ENCODE results near the gene ADD1.

Gene ADD1

DNA sequence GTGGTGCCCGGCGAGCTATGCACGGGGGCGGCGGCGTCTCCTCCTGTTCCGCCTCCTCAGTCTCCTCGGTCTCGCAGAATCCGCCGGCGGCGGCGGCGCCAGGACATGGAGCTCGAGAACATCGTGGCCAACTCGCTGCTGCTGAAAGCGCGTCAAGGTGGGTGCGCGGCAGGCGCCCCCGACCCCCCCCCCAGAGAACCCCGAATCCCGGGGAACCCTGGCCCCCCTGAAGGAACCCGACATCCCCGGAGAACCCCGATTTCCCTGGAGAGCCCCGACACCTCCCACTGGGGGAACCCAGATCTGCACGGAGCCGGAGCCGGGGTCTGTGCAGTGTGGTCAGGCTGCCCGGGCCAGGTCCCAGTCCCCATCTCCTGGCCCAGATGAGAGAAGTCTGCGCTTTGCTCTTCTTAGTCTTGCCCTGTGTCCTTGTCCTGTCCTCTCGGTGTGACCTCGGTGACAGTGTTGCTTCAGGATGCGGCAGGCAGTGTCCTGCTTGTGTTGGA lies 120.4 kb downstream of the ADD1 start:
- no peak for DNase-seq (ENCODE audit: low read depth in 2 of 2)

DNA sequence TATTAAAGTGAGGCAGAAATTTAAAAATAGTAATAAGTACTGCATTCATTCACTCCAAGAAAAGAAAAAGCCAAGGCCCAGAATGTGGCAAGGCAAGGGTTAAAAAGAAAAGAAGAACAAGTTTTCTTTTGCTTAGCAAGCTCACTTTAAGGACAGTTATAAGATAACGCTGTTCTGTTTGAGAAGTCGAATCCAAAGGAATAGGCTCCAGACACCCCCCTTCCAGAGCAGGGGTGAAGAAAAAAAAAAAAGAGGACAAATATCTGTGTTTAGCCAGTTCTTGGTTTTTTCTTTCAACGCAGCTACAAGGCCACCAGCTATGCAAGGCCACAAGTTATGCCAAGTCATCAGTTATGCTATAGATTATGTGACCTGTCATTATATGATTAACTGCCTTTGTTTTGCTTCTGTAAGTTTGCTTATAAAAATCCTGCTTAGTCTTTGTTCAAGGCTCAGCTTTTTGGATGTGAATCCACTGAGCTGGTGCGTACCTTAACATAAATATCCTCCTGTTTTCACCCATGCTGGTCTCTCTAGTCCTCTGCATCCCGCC lies 121.1 kb downstream of the ADD1 start:
- DNase-seq (ENCODE audit: low read depth in 2 of 2), result no peak

DNA sequence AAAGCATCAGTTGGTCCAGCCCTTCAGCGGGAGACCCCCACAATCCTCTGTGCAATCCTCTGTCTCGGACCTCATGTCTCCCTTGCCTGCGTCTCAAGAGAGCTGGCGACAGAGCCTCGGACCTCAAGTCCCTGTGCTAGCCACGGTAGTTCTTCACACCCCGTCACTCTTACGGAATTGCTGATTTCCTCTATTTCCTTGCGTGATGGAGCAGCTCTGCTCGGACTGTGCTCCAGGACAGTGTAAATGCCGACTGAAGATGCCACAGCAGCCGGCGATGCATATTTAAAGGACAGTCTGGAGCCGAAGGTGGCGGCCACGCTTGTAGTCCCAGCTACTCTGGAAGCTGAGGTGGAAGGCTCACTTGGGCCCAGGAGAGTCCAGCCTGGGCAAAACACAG lies 121.6 kb downstream of the ADD1 start:
- DNase-seq (ENCODE audit: low read depth in 2 of 2), result no peak

DNA sequence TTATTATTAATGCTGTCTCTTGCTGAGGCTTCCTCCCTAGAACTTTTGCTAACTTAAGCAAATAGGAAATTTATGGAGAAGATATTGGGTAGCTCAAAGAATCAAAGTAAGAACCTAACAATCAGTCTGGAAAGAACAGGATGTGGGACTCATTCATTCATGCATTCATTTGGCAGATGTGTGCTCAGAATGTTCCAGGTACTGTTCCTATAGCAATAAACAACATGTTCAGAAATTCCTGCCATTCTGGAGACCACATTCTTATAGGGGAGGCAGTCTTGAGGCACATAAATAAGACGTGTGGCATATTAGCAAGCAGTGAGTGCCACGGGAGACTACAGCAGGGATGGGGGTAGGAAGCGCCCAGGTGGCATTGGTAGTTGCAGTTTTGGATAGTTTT lies 124.7 kb downstream of the ADD1 start:
- DNase-seq (ENCODE audit: low read depth in 2 of 2), result no peak

GRCh38 chr4:2971275-2971674 lies 127.6 kb downstream of the ADD1 start:
- no peak for DNase-seq (ENCODE audit: low read depth in 2 of 2)

DNA sequence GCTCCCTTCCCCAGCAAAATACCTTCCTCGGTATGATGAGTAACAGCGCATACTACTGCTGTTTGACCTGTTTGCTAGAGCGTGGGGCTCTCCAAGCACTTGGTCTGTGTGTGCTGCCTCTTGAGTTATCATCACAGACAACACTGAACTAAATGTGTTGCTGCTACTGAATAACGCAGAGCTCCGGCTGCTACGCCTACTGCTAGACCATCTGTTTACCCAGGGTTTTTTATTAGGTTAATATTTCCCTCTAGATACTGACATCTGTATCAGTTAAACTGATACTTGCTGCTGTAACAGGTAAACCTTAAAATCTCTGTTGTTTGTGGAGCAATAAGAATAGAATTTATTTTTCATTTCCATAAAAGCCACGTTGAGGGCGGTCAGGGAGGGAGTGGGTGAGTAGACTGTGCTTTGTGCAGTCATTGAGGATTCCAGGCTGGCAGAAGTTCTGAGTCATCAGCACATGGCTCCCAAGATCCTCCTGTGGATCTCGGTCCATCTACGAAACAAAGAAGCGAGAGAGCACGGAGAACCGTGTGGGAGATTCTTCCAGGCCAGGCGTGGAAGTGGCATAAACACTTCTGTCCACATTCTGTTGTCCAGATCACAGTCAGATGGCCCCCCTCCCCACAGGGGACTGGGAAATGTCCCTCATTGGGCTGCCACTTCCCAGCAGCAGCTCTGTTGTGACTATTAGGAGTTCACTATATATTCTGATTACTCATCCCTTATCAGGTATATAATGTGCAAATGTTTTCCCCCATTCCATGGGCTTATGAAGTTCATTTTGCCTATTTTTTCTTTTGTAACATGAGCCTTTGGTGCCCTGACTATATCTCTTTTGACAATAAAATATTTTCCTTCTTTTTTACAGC lies 133.8 kb downstream of the ADD1 start:
- no peak for DNase-seq (ENCODE audit: low read depth in 2 of 2)
